Measurements from ENCODE around the gene ERLIN1.

The ERLIN1 gene

GRCh38 chr10:100185364-100186252 is at the start of gene ERLIN1:
TSS of gene ERLIN1 (minus strand) at chr10:100186029. CDS start at chr10:100185626, 403 bp downstream.
- peak; percentile 96 for DNase-seq

GRCh38 chr10:100232101-100232500 is 46.3 kb upstream of the ERLIN1 start:
- DNase-seq, result no peak

- DNase-seq, result peak; percentile 35
Observed at GRCh38 chr10:100229819-100230422, 44.1 kb upstream of the ERLIN1 start.

GRCh38 chr10:100223879-100224278 is 38.0 kb upstream of the ERLIN1 start:
- DNase-seq, result no peak

GRCh38 chr10:100222529-100222928 is 36.7 kb upstream of the ERLIN1 start:
- no peak for DNase-seq

- DNase-seq, result no peak
Observed at GRCh38 chr10:100216006-100216405, 30.2 kb upstream of the ERLIN1 start.

GRCh38 chr10:100209303-100209702 is 23.5 kb upstream of the ERLIN1 start:
- no peak for DNase-seq

GRCh38 chr10:100208276-100208675 is 22.4 kb upstream of the ERLIN1 start:
- no peak for DNase-seq

- no peak for DNase-seq
Observed at GRCh38 chr10:100204370-100204769, 18.5 kb upstream of the ERLIN1 start.

- DNase-seq, result no peak
Observed at GRCh38 chr10:100201549-100201948, 15.7 kb upstream of the ERLIN1 start.

GRCh38 chr10:100194711-100195110 is 8.9 kb upstream of the ERLIN1 start:
- DNase-seq, result no peak

GRCh38 chr10:100192350-100192749 is 6.5 kb upstream of the ERLIN1 start:
- peak; percentile 46 for DNase-seq

- DNase-seq, result no peak
Observed at GRCh38 chr10:100186253-100187212, 704 bp upstream of the ERLIN1 start.

- no peak for DNase-seq
Observed at GRCh38 chr10:100184840-100185239, 989 bp downstream of the ERLIN1 start.

- DNase-seq, result no peak
Observed at GRCh38 chr10:100184426-100184825, 1.4 kb downstream of the ERLIN1 start.

- DNase-seq, result no peak
Observed at GRCh38 chr10:100183481-100183880, 2.3 kb downstream of the ERLIN1 start.

GRCh38 chr10:100182908-100183307 is 2.9 kb downstream of the ERLIN1 start:
- no peak for DNase-seq

- no peak for DNase-seq
Observed at GRCh38 chr10:100182281-100182680, 3.5 kb downstream of the ERLIN1 start.

- no peak for DNase-seq
Observed at GRCh38 chr10:100175875-100176274, 10.0 kb downstream of the ERLIN1 start.

- DNase-seq, result no peak
Observed at GRCh38 chr10:100174699-100175677, 10.8 kb downstream of the ERLIN1 start.

- no peak for DNase-seq
Observed at GRCh38 chr10:100173035-100173434, 12.8 kb downstream of the ERLIN1 start.

- DNase-seq, result no peak
Observed at GRCh38 chr10:100172349-100172748, 13.5 kb downstream of the ERLIN1 start.

All from left hindlimb (tissue), 1 donor.